Stimulated activated CD4-positive, alpha-beta T cell treated with anti-CD3 and anti-CD28 coated beads, Interleukin-1b, Interleukin-23, amount 100 ng/mL, for 4 hours (primary cell): ENCODE data around the gene RAD54L.
"Not testable (repeated sequence)": the region's sequence is repeated elsewhere in the genome, so short reads cannot be mapped to it uniquely, and the experiment has no call there.

ENCODE experiments used
- DNase-seq, 2 donors: peaks; one replicate each; pipeline ENCODE4 v3.0.0-alpha.2; 2020; ENCODE audit warnings: low read depth in 2 of 2

Gene RAD54L

GRCh38 chr1:46285730-46286477 is 38.3 kb downstream of the RAD54L start:
- DNase-seq = no peak

GRCh38 chr1:46288485-46289133 is 41.0 kb downstream of the RAD54L start:
- DNase-seq = no peak

GRCh38 chr1:46289134-46289494 is 41.6 kb downstream of the RAD54L start:
- DNase-seq = no peak

GRCh38 chr1:46289976-46290375 is 42.4 kb downstream of the RAD54L start:
- no peak for DNase-seq

- DNase-seq = no peak
Measured at GRCh38 chr1:46295306-46295705, 47.7 kb downstream of the RAD54L start.

GRCh38 chr1:46298387-46298786 is 50.8 kb downstream of the RAD54L start:
- no peak for DNase-seq

GRCh38 chr1:46300673-46301405 is 53.3 kb downstream of the RAD54L start:
- DNase-seq = no peak

- no peak for DNase-seq
Measured at GRCh38 chr1:46301406-46301807, 53.8 kb downstream of the RAD54L start.

GRCh38 chr1:46301808-46302640 is 54.5 kb downstream of the RAD54L start:
- peak in 1 of 2 donors; percentile 50 for DNase-seq

GRCh38 chr1:46302641-46303037 is 55.1 kb downstream of the RAD54L start:
- DNase-seq = peak in 1 of 2 donors; percentile 10

- DNase-seq = peak; percentile 84 to 88
Measured at GRCh38 chr1:46303038-46303871, 55.7 kb downstream of the RAD54L start, which contains the start of the genes LRRC41 and UQCRH. Gene LRRC41, minus strand, starts transcription at chr1:46303616. Its CDS starts 294 bp downstream, at chr1:46303322. Gene UQCRH, plus strand, starts transcription at chr1:46303698. Its CDS starts 69 bp downstream, at chr1:46303767.

GRCh38 chr1:46303872-46304326 is 56.3 kb downstream of the RAD54L start:
- DNase-seq = no peak

- DNase-seq = no peak
Measured at GRCh38 chr1:46306159-46306530, 58.6 kb downstream of the RAD54L start.

- DNase-seq = no peak
Measured at GRCh38 chr1:46309401-46310159, 62.0 kb downstream of the RAD54L start.

GRCh38 chr1:46310321-46310720 is 62.8 kb downstream of the RAD54L start:
- no peak for DNase-seq

- no peak for DNase-seq
Measured at GRCh38 chr1:46315669-46316403, 68.3 kb downstream of the RAD54L start.

- no peak for DNase-seq
Measured at GRCh38 chr1:46317323-46317722, 69.8 kb downstream of the RAD54L start.

GRCh38 chr1:46319301-46319700 is 71.7 kb downstream of the RAD54L start:
- not testable (repeated sequence) for DNase-seq
